GM12801 (cell line): Measurements from ENCODE around the gene RNF121.

Source experiments
- TF ChIP-seq, protein P1 (sequence below): IDR thresholded peaks from one replicate; pipeline ENCODE4 v1.5.1; 2011; ENCODE audit warnings: control low read depth; ENCODE audit not compliant: insufficient read length; ENCODE audit errors: extremely low read depth

The RNF121 gene

DNA sequence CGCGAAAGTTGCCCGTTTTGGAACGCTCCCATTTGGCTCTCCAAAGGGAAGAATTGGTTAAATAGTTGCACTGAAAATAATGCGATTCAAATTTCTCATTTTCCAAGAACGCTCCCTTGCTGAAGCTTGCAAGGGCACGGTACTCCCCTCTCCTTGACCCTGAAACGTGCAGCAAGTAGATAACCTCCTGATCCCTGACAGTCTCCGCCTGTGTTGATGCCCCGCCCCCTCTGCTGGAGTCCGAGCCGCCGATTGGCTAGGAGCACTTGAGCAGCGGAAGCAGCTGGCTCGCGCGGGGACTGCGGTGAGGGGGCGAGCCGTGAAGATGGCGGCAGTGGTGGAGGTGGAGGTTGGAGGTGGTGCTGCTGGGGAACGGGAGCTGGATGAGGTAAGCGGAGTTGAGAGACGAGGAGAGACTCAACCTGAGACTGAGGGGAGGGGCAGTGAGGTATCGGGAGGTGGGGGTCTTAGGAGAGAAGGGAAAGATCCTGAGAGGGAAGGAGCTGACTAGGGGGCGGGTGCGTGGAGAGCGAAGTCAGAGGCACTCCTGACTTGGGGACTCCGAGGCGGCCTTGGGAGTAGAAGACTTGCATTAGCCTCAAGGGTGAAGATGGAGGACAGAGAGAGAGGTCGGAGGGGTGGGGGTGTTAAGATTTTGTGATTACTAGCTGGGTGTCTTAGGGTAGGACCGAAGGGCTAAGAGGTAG lies at the start of gene RNF121:
RNF121 (plus strand) TSS at position 310 of the 707 bp plus-strand sequence; CDS start at position 326, 16 bp downstream.
- TF ChIP-seq, protein P1, sequence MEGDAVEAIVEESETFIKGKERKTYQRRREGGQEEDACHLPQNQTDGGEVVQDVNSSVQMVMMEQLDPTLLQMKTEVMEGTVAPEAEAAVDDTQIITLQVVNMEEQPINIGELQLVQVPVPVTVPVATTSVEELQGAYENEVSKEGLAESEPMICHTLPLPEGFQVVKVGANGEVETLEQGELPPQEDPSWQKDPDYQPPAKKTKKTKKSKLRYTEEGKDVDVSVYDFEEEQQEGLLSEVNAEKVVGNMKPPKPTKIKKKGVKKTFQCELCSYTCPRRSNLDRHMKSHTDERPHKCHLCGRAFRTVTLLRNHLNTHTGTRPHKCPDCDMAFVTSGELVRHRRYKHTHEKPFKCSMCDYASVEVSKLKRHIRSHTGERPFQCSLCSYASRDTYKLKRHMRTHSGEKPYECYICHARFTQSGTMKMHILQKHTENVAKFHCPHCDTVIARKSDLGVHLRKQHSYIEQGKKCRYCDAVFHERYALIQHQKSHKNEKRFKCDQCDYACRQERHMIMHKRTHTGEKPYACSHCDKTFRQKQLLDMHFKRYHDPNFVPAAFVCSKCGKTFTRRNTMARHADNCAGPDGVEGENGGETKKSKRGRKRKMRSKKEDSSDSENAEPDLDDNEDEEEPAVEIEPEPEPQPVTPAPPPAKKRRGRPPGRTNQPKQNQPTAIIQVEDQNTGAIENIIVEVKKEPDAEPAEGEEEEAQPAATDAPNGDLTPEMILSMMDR, result no peak

DNA sequence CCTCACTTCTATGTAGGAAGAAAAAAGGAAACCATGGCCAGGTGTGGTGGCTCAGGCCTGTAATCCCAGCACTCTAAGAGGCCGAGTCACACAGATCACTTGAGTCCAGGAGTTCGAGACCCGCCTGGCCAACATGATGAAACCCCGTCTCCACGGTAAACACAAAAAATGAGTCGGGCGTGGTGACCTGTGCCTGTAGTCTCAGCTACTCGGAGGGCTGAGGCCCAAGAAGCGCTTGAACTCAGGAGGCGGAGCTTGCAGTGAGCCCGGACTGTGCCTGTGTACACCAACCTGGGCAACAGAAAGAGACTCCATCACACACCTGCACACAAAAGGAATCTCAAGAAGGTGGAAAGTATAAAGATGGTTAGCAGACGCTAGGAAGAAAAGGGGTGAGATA lies 32.9 kb upstream of the RNF121 start:
- TF ChIP-seq, protein P1, result no peak

- TF ChIP-seq, protein P1, result no peak
Observed at GRCh38 chr11:71908218-71908617, 20.6 kb upstream of the RNF121 start.

GRCh38 chr11:71913756-71914526 lies 14.9 kb upstream of the RNF121 start:
- TF ChIP-seq, protein P1, result no peak

GRCh38 chr11:71914617-71915189 lies 14.1 kb upstream of the RNF121 start:
- TF ChIP-seq, protein P1, result no peak

GRCh38 chr11:71917646-71918140 lies 11.2 kb upstream of the RNF121 start:
- TF ChIP-seq, protein P1, result no peak
